Astrocyte (in vitro differentiated cells and primary cell): ENCODE data around the gene PCDHGB2. TPM values are rescaled to one million over a fixed set of nuclear protein-coding genes. Genes with fewer than 3 reads are reported as not detected.
"Not testable (repeated sequence)": the region's sequence is repeated elsewhere in the genome, so short reads cannot be mapped to it uniquely, and the experiment has no call there.

ENCODE experiments used
- DNase-seq: peaks from one replicate; pipeline ENCODE4 v3.0.0-alpha.2; 2010; ENCODE audit warnings: low read depth
- FAIRE-seq: peaks from 2 replicates; lab custom pipeline; 2011; peaks lifted over from hg19 to GRCh38; lab: Jason Lieb, UNC
- H2AFZ ChIP-seq: 2 replicates; pipeline ENCODE4 v1.6.0; 2012; ENCODE audit warnings: low read depth, low read length, inconsistent platforms
- H3K27ac ChIP-seq: 2 replicates; pipeline ENCODE4 v1.5.1; 2011; ENCODE audit warnings: low read depth, low read length, inconsistent platforms
- H3K27me3 ChIP-seq: 2 replicates; pipeline ENCODE4 v1.6.0; 2011; ENCODE audit warnings: low read length, inconsistent platforms; ENCODE audit not compliant: insufficient read depth
- H3K36me3 ChIP-seq: 2 replicates; pipeline ENCODE4 v1.5.1; 2011; ENCODE audit warnings: low read length, inconsistent platforms; ENCODE audit not compliant: insufficient read depth
- H3K4me1 ChIP-seq: 2 replicates; pipeline ENCODE4 v1.5.1; 2011; ENCODE audit warnings: low read length, inconsistent platforms; ENCODE audit not compliant: insufficient read depth
- H3K4me2 ChIP-seq: 2 replicates; pipeline ENCODE4 v1.6.0; 2012; ENCODE audit warnings: low read length, inconsistent platforms
- H3K4me3 ChIP-seq: 2 replicates; pipeline ENCODE4 v1.5.1; 2011; ENCODE audit warnings: low read depth, mild to moderate bottlenecking, low read length, inconsistent platforms; ENCODE audit not compliant: insufficient read depth
- H3K79me2 ChIP-seq: 2 replicates; pipeline ENCODE4 v1.6.0; 2012; ENCODE audit warnings: mild to moderate bottlenecking, low read length, inconsistent platforms; ENCODE audit not compliant: insufficient read depth
- H3K9ac ChIP-seq: 2 replicates; pipeline ENCODE4 v1.6.0; 2012; ENCODE audit warnings: mild to moderate bottlenecking, low read length, inconsistent platforms
- H3K9me3 ChIP-seq: 2 replicates; pipeline ENCODE4 v1.5.1; 2012; ENCODE audit warnings: low read depth, mild to moderate bottlenecking, low read length, inconsistent platforms; ENCODE audit not compliant: insufficient read depth
- H4K20me1 ChIP-seq: 2 replicates; pipeline ENCODE4 v1.6.0; 2012; ENCODE audit warnings: low read length, inconsistent platforms; ENCODE audit not compliant: insufficient read depth
- H3K27ac Mint-ChIP-seq: one replicate; pipeline ENCODE4 v1.8.0; 2021; ENCODE audit warnings: mild to moderate bottlenecking, mixed read lengths; ENCODE audit not compliant: unreplicated experiment
- H3K27me3 Mint-ChIP-seq: one replicate; pipeline ENCODE4 v1.8.0; 2021; ENCODE audit warnings: low read depth, mixed read lengths; ENCODE audit not compliant: unreplicated experiment
- H3K36me3 Mint-ChIP-seq: one replicate; pipeline ENCODE4 v1.8.0; 2021; ENCODE audit warnings: low read depth, mixed read lengths; ENCODE audit not compliant: unreplicated experiment
- H3K4me1 Mint-ChIP-seq: one replicate; pipeline ENCODE4 v1.8.0; 2021; ENCODE audit warnings: low read depth, mixed read lengths; ENCODE audit not compliant: unreplicated experiment
- H3K4me3 Mint-ChIP-seq: one replicate; pipeline ENCODE4 v1.8.0; 2021; ENCODE audit warnings: mild to moderate bottlenecking, moderate library complexity, mixed read lengths; ENCODE audit not compliant: unreplicated experiment
- H3K9me3 Mint-ChIP-seq: one replicate; pipeline ENCODE4 v1.8.0; 2021; ENCODE audit warnings: mild to moderate bottlenecking, mixed read lengths; ENCODE audit not compliant: unreplicated experiment
- EZH2 ChIP-seq: IDR thresholded peaks from 2 replicates; pipeline ENCODE4 v1.6.1; 2012; ENCODE audit warnings: mild to moderate bottlenecking, low read length, inconsistent platforms; ENCODE audit not compliant: insufficient read depth
- total RNA-seq: library from RNA; stranded (reverse); gene quantifications from 2 replicates; pipeline ENCODE4 v1.2.1, GENCODE V29; 2021
- TF ChIP-seq, protein P1 (sequence below): IDR thresholded peaks from 2 replicates; pipeline ENCODE4 v1.5.1; 2011; ENCODE audit warnings: low read depth, mild to moderate bottlenecking, inconsistent platforms, low read length, moderate library complexity; ENCODE audit not compliant: insufficient read depth

The PCDHGB2 gene
- total RNA-seq, 1 donor from 2014 or later, result 1.4 TPM

DNA sequence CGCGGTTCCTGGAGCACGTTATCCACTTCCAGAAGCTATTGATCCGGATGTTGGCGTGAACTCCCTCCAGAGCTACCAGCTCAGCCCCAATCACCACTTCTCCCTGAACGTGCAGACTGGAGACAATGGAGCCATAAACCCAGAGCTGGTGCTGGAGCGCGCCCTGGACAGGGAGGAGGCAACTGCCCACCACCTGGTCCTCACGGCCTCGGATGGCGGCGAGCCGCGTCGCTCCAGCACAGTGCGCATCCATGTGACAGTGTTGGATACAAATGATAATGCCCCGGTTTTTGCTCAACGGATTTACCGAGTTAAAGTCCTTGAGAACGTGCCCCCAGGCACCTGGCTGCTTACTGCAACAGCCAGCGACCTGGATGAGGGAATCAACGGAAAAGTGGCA is 43.6 kb downstream of the PCDHGB2 start:
- Mint-ChIP-seq H3K9me3 (peaks cover 20% of the 10 kb centered on the region), H3K4me1 (no peaks in the 10 kb centered on the region), H3K4me3 (no peak overlapping the region), H3K36me3 (peaks cover 15% of the 10 kb centered on the region), H3K27me3 (no peaks in the 10 kb centered on the region), H3K27ac (no peak overlapping the region)
- Histone ChIP-seq H3K9me3 (peaks cover 50% of the 10 kb centered on the region), H3K27ac (no peak overlapping the region), H3K4me1 (no peaks in the 10 kb centered on the region), H3K4me3 (no peak overlapping the region), H3K79me2 (peaks cover 9% of the 10 kb centered on the region), H4K20me1 (no peaks in the 10 kb centered on the region), H3K27me3 (no peaks in the 10 kb centered on the region), H2AFZ (peak overlapping the region; percentile 13), H3K36me3 (no peaks in the 10 kb centered on the region), H3K9ac (no peak overlapping the region), H3K4me2 (peak overlapping the region; percentile 75)
- TF ChIP-seq, protein P1, sequence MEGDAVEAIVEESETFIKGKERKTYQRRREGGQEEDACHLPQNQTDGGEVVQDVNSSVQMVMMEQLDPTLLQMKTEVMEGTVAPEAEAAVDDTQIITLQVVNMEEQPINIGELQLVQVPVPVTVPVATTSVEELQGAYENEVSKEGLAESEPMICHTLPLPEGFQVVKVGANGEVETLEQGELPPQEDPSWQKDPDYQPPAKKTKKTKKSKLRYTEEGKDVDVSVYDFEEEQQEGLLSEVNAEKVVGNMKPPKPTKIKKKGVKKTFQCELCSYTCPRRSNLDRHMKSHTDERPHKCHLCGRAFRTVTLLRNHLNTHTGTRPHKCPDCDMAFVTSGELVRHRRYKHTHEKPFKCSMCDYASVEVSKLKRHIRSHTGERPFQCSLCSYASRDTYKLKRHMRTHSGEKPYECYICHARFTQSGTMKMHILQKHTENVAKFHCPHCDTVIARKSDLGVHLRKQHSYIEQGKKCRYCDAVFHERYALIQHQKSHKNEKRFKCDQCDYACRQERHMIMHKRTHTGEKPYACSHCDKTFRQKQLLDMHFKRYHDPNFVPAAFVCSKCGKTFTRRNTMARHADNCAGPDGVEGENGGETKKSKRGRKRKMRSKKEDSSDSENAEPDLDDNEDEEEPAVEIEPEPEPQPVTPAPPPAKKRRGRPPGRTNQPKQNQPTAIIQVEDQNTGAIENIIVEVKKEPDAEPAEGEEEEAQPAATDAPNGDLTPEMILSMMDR, result no peak
- no peak for TF ChIP-seq EZH2
- FAIRE-seq (no peak), DNase-seq (no peak)

DNA sequence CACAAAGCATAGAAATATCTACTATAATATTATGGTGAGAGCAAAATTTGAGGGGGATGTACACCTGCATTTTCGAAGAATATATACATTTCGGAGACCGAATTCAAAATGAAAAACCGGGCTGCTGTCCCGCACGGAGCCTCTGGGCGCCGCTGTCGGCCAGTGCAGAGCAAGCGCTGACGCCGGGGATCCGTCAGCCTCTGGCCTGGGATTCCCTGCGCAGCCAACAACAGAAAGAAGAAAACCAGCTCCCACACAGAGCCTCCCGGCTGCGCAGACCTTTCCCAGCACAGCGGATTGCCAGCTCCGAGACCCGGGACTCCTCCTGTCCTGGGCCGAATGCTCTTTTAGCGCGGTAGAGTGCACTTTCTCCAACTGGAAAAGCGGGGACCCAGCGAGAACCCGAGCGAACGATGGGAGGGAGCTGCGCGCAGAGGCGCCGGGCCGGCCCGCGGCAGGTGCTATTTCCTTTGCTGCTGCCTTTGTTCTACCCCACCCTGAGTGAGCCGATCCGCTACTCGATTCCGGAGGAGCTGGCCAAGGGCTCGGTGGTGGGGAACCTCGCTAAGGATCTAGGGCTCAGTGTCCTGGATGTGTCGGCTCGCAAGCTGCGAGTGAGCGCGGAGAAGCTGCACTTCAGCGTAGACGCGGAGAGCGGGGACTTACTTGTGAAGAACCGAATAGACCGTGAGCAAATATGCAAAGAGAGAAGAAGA is 48.2 kb downstream of the PCDHGB2 start, which contains the start of gene PCDHGB6:
TSS of gene PCDHGB6 (plus strand) at position 232 of the 716 bp plus-strand sequence. CDS start at position 414, 182 bp downstream.
- peak within 1 kb of the TSS; percentile 23 for H3K9ac ChIP-seq
- peaks cover 45% of the 10 kb centered on the region for H3K9me3 ChIP-seq
- H3K4me1 ChIP-seq, H3K36me3 ChIP-seq, H2AFZ ChIP-seq, H3K27me3 ChIP-seq, DNase-seq, H3K27me3 Mint-ChIP-seq, H4K20me1 ChIP-seq, FAIRE-seq, H3K79me2 ChIP-seq, H3K27ac ChIP-seq, H3K4me1 Mint-ChIP-seq: not testable (repeated sequence)
- H3K4me2 ChIP-seq, result peak within 1 kb of the TSS; percentile 64
- Mint-ChIP-seq H3K36me3 (peaks cover 12% of the 10 kb centered on the region), H3K27ac (peak within 1 kb of the TSS; percentile 84), H3K4me3 (peak within 1 kb of the TSS; percentile 96), H3K9me3 (peaks cover 16% of the 10 kb centered on the region)
- TF ChIP-seq, protein P1, result peak; percentile 43
- H3K4me3 ChIP-seq, result peak within 1 kb of the TSS; percentile 31
